Measurements from ENCODE around the gene UBE2J1.

UBE2J1 gene

GRCh38 chr6:89375427-89376267 lies 23.1 kb upstream of the UBE2J1 start:
- H3K4me2 ChIP-seq (ENCODE audit: low read length) = no peak overlapping the region
- peak overlapping the region; percentile 30 for H3K27ac ChIP-seq
- H3K36me3 ChIP-seq (ENCODE audit: control insufficient read depth, insufficient read depth, low read length) = no peaks in the 10 kb centered on the region
- H3K79me2 ChIP-seq = no peaks in the 10 kb centered on the region
- H3K9me3 ChIP-seq (ENCODE audit: control insufficient read depth, low read length) = no peaks in the 10 kb centered on the region
- TF ChIP-seq CTCF (IDR thresholded peaks at IDR 0.05) = no peak
- peak overlapping the region; percentile 20 for H2AFZ ChIP-seq
- no peaks in the 10 kb centered on the region for H3K27me3 ChIP-seq (ENCODE audit: control insufficient read depth, insufficient read depth, low read length)
- peaks cover 6% of the 10 kb centered on the region for H3K4me1 ChIP-seq
- H3K9ac ChIP-seq = no peak overlapping the region
- no peak overlapping the region for H3K4me3 ChIP-seq (ENCODE audit: low read depth, low read length)

- Histone ChIP-seq H3K27ac (no peak overlapping the region), H3K36me3 (ENCODE audit: control insufficient read depth, insufficient read depth, low read length) (no peaks in the 10 kb centered on the region), H3K27me3 (ENCODE audit: control insufficient read depth, insufficient read depth, low read length) (no peaks in the 10 kb centered on the region), H2AFZ (peak overlapping the region; percentile 69), H3K79me2 (no peaks in the 10 kb centered on the region), H3K4me1 (peaks cover 6% of the 10 kb centered on the region), H3K9me3 (ENCODE audit: control insufficient read depth, low read length) (no peaks in the 10 kb centered on the region), H3K4me3 (ENCODE audit: low read depth, low read length) (no peak overlapping the region), H3K4me2 (ENCODE audit: low read length) (no peak overlapping the region), H3K9ac (no peak overlapping the region)
- no peak for TF ChIP-seq CTCF (IDR thresholded peaks at IDR 0.05)
These were observed 20.0 kb upstream of the UBE2J1 start for GRCh38 chr6:89372506-89372901.

- peak; percentile 93 for TF ChIP-seq CTCF (IDR thresholded peaks at IDR 0.05)
- no peak overlapping the region for H3K4me3 ChIP-seq (ENCODE audit: low read depth, low read length)
- no peak overlapping the region for H3K27ac ChIP-seq
- H2AFZ ChIP-seq = peak overlapping the region; percentile 69
- no peaks in the 10 kb centered on the region for H3K36me3 ChIP-seq (ENCODE audit: control insufficient read depth, insufficient read depth, low read length)
- H3K4me2 ChIP-seq (ENCODE audit: low read length) = no peak overlapping the region
- no peak overlapping the region for H3K9ac ChIP-seq
- H3K4me1 ChIP-seq = peaks cover 6% of the 10 kb centered on the region
- no peaks in the 10 kb centered on the region for H3K27me3 ChIP-seq (ENCODE audit: control insufficient read depth, insufficient read depth, low read length)
- H3K9me3 ChIP-seq (ENCODE audit: control insufficient read depth, low read length) = no peaks in the 10 kb centered on the region
- H3K79me2 ChIP-seq = no peaks in the 10 kb centered on the region
These were observed 19.5 kb upstream of the UBE2J1 start for GRCh38 chr6:89371849-89372505.

- Histone ChIP-seq H3K4me3 (ENCODE audit: low read depth, low read length) (no peak overlapping the region), H2AFZ (no peak overlapping the region), H3K4me1 (no peaks in the 10 kb centered on the region), H3K36me3 (ENCODE audit: control insufficient read depth, insufficient read depth, low read length) (no peaks in the 10 kb centered on the region), H3K9me3 (ENCODE audit: control insufficient read depth, low read length) (no peaks in the 10 kb centered on the region), H3K9ac (no peak overlapping the region), H3K27me3 (ENCODE audit: control insufficient read depth, insufficient read depth, low read length) (no peaks in the 10 kb centered on the region), H3K4me2 (ENCODE audit: low read length) (no peak overlapping the region), H3K27ac (no peak overlapping the region), H3K79me2 (no peaks in the 10 kb centered on the region)
- peak; percentile 39 for TF ChIP-seq CTCF (IDR thresholded peaks at IDR 0.05)
These were observed 16.5 kb upstream of the UBE2J1 start for GRCh38 chr6:89368999-89369398.
